ENCODE data around the gene SPDL1. TPM values are rescaled to one million over a fixed set of nuclear protein-coding genes. Genes with fewer than 3 reads are reported as not detected.
A peak's percentile ranks its signal among the peaks of the same experiment; 100 is the strongest.

The SPDL1 gene
- total RNA-seq, 4 donors from 2014 or later: 4.1 to 19.3 (median 7.6) TPM

DNA sequence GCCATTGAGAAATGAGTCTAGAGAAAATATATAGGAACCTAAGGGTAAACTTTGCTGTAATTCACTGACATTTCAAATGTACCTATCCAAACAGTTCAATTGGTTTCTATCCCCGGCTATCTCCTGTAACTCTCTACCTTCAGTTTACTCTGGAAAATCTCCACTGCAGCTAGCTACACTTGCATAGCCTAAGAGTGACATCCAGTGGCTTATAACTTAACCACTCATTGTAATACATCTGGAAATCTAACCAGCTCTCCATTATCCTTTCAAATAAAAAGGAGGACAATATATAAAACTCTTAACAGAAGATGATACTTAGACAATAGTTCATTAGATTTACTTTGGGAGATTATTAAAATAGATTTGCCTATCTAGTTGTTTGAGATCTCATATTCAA, 35.3 kb upstream of the SPDL1 start:
- WGBS, 2 donors: 5 to 7% methylated on average over 1 of the region's 1 CpG
- intact Hi-C loops (cut with DNase I): loop anchor here (10.0 kb wide), 1 partner anchor 244 kb away; the partner anchor contains the start of gene SLIT3

DNA sequence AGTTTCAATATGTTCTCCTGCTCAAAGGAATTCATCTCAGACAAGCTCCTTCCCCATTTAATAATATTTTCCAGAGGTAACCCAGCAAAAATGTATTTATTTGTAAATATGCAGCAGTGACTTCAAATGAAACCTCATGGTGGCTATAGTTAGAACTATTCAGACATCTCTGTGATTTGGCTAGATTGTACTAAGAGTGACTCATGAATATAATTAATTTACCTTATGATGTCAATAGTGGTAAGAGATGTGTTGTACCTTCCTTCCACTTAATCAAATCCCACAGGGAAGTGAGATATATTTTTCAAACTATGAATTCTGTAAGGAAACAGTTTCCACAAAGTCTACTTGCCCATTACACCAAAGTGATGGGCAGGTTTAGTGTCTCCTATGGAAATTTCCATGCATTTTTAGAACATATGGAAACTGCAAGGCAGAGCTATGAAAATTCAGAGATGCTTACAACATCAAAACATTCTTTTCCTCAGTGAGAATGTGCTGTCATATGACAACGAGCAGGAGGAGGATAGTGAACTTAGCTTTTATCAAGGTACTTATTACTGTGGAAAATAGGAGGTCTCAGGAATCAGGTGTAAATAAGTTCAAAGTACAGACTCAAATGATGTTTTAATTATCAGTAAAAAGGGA, 34.0 kb upstream of the SPDL1 start:
- Histone ChIP-seq H3K36me3 (no peaks in the 10 kb centered on the region), H3K4me3 (replicated peaks in 1 of 3) (no peak overlapping the region), H3K27me3 (no peaks in the 10 kb centered on the region), H3K27ac (no peak overlapping the region), H3K9me3 (no peaks in the 10 kb centered on the region), H3K4me1 (peaks cover 5% of the 10 kb centered on the region in 2 donors)
- TF ChIP-seq POLR2A (IDR thresholded peaks at IDR 0.05): no peak
- TF ChIP-seq, protein P1, sequence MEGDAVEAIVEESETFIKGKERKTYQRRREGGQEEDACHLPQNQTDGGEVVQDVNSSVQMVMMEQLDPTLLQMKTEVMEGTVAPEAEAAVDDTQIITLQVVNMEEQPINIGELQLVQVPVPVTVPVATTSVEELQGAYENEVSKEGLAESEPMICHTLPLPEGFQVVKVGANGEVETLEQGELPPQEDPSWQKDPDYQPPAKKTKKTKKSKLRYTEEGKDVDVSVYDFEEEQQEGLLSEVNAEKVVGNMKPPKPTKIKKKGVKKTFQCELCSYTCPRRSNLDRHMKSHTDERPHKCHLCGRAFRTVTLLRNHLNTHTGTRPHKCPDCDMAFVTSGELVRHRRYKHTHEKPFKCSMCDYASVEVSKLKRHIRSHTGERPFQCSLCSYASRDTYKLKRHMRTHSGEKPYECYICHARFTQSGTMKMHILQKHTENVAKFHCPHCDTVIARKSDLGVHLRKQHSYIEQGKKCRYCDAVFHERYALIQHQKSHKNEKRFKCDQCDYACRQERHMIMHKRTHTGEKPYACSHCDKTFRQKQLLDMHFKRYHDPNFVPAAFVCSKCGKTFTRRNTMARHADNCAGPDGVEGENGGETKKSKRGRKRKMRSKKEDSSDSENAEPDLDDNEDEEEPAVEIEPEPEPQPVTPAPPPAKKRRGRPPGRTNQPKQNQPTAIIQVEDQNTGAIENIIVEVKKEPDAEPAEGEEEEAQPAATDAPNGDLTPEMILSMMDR (IDR thresholded peaks at IDR 0.05): no peak
- DNase-seq: no peak
- intact Hi-C loops (cut with DNase I): loop anchor here (10.0 kb wide), 2 partner anchors 245 to 565 kb away; partner anchors contain the start of gene SLIT3
- WGBS, 2 donors: 64 to 77% methylated on average over 1 of the region's 1 CpG

More for the DNA sequence above, 35.3 kb upstream of the SPDL1 start:
- TF ChIP-seq, protein P1 (IDR thresholded peaks at IDR 0.05): peak in 5 of 6 experiments; percentile 12 to 81 (median 55)
- no peak for TF ChIP-seq POLR2A (IDR thresholded peaks at IDR 0.05)
- no peak overlapping the region for H3K4me3 ChIP-seq (replicated peaks in 1 of 3)
- no peaks in the 10 kb centered on the region for H3K27me3 ChIP-seq
- H3K4me1 ChIP-seq: peaks cover 5% of the 10 kb centered on the region in 2 donors
- DNase-seq: no peak
- H3K27ac ChIP-seq: peak overlapping the region in 1 of 3 donors; percentile 32
- H3K9me3 ChIP-seq: no peaks in the 10 kb centered on the region
- no peaks in the 10 kb centered on the region for H3K36me3 ChIP-seq

DNA sequence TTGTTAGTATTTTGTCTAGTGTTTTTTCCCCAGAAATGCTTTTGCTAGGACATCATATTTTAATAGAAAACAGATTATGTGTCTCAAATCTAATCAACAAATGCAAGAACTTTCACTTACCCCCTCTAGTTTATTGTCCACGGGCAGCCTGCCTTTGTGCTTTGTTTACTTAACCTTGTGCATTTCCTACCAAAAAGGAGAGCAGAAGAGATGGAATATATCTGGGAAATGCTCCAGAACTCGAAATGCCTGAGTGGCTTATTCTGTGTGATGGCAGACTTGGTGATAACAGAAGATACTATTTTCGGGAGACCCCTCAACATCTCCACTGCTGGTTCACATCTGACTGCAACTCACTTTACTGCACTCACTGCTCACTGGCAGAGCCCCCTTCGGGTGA, 33.3 kb upstream of the SPDL1 start:
- no peak overlapping the region for H3K27ac ChIP-seq
- DNase-seq: no peak
- H3K36me3 ChIP-seq: no peaks in the 10 kb centered on the region
- peaks cover 5% of the 10 kb centered on the region in 2 donors for H3K4me1 ChIP-seq
- H3K27me3 ChIP-seq: no peaks in the 10 kb centered on the region
- intact Hi-C loops (cut with DNase I): loop anchor here (10.0 kb wide), 1 partner anchor 565 kb away; no protein-coding TSS in a partner anchor
- TF ChIP-seq, protein P1 (IDR thresholded peaks at IDR 0.05): no peak
- TF ChIP-seq POLR2A (IDR thresholded peaks at IDR 0.05): no peak
- 39 to 40% methylated on average over 4 of the region's 4 CpGs for WGBS, 2 donors
- no peaks in the 10 kb centered on the region for H3K9me3 ChIP-seq
- H3K4me3 ChIP-seq (replicated peaks in 1 of 3): no peak overlapping the region

DNA sequence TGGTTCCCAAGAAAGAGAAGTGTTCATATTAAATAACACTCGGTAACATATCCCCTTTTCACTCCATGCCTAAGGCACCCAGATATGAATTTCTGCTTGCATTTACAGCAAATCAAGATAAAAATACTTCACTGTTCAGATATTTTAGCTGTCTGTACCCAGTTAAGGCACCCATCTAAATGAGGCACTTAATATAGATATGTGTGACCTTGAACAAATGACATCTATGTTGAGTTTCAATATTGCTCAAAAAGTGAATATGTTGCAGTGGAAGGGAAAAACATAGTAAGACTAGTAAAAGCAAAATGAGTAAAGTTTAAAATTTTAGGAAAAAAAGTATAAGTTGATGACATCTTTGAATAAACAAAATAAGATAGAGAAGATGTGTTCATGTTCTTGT, 32.4 kb upstream of the SPDL1 start:
- 88 to 96% methylated on average over 1 of the region's 1 CpG for WGBS, 2 donors
- Histone ChIP-seq H3K27ac (no peak overlapping the region), H3K27me3 (no peaks in the 10 kb centered on the region), H3K9me3 (no peaks in the 10 kb centered on the region), H3K4me1 (peaks cover 5% of the 10 kb centered on the region in 2 donors), H3K36me3 (no peaks in the 10 kb centered on the region), H3K4me3 (replicated peaks in 1 of 3) (no peak overlapping the region)
- intact Hi-C loops (cut with DNase I): loop anchor here (10.0 kb wide), 1 partner anchor 566 kb away; no protein-coding TSS in a partner anchor
- DNase-seq: no peak
- TF ChIP-seq, protein P1 (IDR thresholded peaks at IDR 0.05): no peak
- TF ChIP-seq POLR2A (IDR thresholded peaks at IDR 0.05): no peak

DNA sequence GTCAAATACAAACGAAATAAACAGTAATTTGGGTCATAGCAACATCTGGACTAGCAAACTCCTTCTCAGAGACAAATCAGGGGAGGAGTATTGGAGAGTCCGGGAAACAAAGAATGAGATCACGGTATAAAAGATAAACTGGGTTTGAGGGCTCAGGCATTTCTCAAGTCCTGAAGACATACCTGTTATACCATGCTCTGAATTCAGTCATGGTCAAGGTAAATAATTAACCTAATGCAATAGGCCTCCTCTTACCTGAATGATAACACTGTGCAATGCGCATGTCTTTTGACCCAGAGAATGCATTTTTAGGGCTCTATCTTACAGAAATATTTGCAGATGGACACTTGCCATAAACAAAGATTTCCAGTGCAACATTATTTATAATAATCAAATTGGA, 31.9 kb upstream of the SPDL1 start:
- TF ChIP-seq POLR2A (IDR thresholded peaks at IDR 0.05): no peak
- TF ChIP-seq, protein P1 (IDR thresholded peaks at IDR 0.05): no peak
- Histone ChIP-seq H3K4me1 (peaks cover 5% of the 10 kb centered on the region in 2 donors), H3K4me3 (replicated peaks in 1 of 3) (no peak overlapping the region), H3K27ac (no peak overlapping the region), H3K9me3 (no peaks in the 10 kb centered on the region), H3K36me3 (no peaks in the 10 kb centered on the region), H3K27me3 (no peaks in the 10 kb centered on the region)
- 65 to 69% methylated on average over 4 of the region's 4 CpGs for WGBS, 2 donors
- no peak for DNase-seq
- intact Hi-C loops (cut with DNase I): loop anchor here (10.0 kb wide), 1 partner anchor 567 kb away; no protein-coding TSS in a partner anchor
